GM23338 (cell line): ENCODE results near the gene PHLDB2. TPM values are rescaled to one million over a fixed set of nuclear protein-coding genes. Genes with fewer than 3 reads are reported as not detected.

Experiments used
- ATAC-seq: fragments of 200-7000 bp; cut with Tn5 transposase; 3 replicates; pipeline ENCODE4 v1.9.1; 2020
- DNase-seq: peaks from one replicate; pipeline ENCODE4 v3.0.0-alpha.2; 2015; ENCODE audit warnings: low spot score
- H2AFZ ChIP-seq: fragments of 200-600 bp; sonication (generic); 2 replicates; pipeline ENCODE4 v1.8.0; 2016; ENCODE audit warnings: antibody characterized with exemption, mild to moderate bottlenecking, moderate library complexity
- H3F3A ChIP-seq: fragments of 200-600 bp; sonication (generic); replicated peaks from 2 replicates; pipeline ENCODE4 v1.8.0; 2017; ENCODE audit warnings: antibody characterized with exemption, mixed run types, low read depth
- H3K27ac ChIP-seq: fragments of 200-600 bp; sonication (generic); 2 replicates; pipeline ENCODE4 v1.6.1; 2016; ENCODE audit warnings: low read depth
- H3K27me3 ChIP-seq: fragments of 200-600 bp; sonication (generic); 2 replicates; pipeline ENCODE4 v1.8.0; 2016; ENCODE audit warnings: mild to moderate bottlenecking, mixed run types, moderate library complexity; ENCODE audit not compliant: insufficient read depth
- H3K36me3 ChIP-seq: fragments of 200-600 bp; sonication (generic); 2 replicates; pipeline ENCODE4 v1.8.0; 2016; ENCODE audit warnings: mild to moderate bottlenecking; ENCODE audit not compliant: insufficient read depth
- H3K4me1 ChIP-seq: fragments of 200-600 bp; sonication (generic); 2 replicates; pipeline ENCODE4 v1.8.0; 2016; ENCODE audit warnings: mild to moderate bottlenecking, moderate library complexity; ENCODE audit not compliant: insufficient read depth
- H3K4me2 ChIP-seq: fragments of 200-600 bp; sonication (generic); 2 replicates; pipeline ENCODE4 v1.7.1; 2017; ENCODE audit warnings: mixed run types
- H3K4me3 ChIP-seq: fragments of 200-600 bp; sonication (generic); 2 replicates; pipeline ENCODE4 v1.6.1; 2016; ENCODE audit warnings: mixed run types
- H3K79me2 ChIP-seq: fragments of 200-600 bp; sonication (generic); replicated peaks from 2 replicates; pipeline ENCODE4 v1.8.0; 2017; ENCODE audit warnings: mild to moderate bottlenecking; ENCODE audit not compliant: insufficient read depth
- H3K9me2 ChIP-seq: fragments of 200-600 bp; sonication (generic); 2 replicates; pipeline ENCODE4 v1.8.0; 2017; ENCODE audit not compliant: insufficient read depth
- H4K20me1 ChIP-seq: fragments of 200-600 bp; sonication (generic); replicated peaks from 2 replicates; pipeline ENCODE4 v1.8.0; 2017; ENCODE audit warnings: mild to moderate bottlenecking; ENCODE audit not compliant: insufficient read depth
- H3K27ac Mint-ChIP-seq: 2 replicates; pipeline ENCODE4 v1.8.0; 2020; ENCODE audit warnings: inconsistent platforms, mild to moderate bottlenecking, moderate library complexity, mixed read lengths
- H3K27me3 Mint-ChIP-seq: 3 replicates; pipeline ENCODE4 v1.8.0; 2022; ENCODE audit warnings: low read depth, mild to moderate bottlenecking, moderate library complexity, mixed read lengths, inconsistent platforms; ENCODE audit not compliant: insufficient read depth, poor library complexity
- H3K36me3 Mint-ChIP-seq: 3 replicates; pipeline ENCODE4 v1.8.0; 2021; ENCODE audit warnings: low read depth, mild to moderate bottlenecking, inconsistent platforms, moderate library complexity, mixed read lengths
- H3K4me1 Mint-ChIP-seq: 3 replicates; pipeline ENCODE4 v1.8.0; 2020; ENCODE audit warnings: mild to moderate bottlenecking, inconsistent platforms, mixed read lengths
- H3K4me3 Mint-ChIP-seq: 3 replicates; pipeline ENCODE4 v1.8.0; 2021; ENCODE audit warnings: moderate library complexity, mild to moderate bottlenecking, inconsistent platforms, mixed read lengths
- H3K9me3 Mint-ChIP-seq: 3 replicates; pipeline ENCODE4 v1.8.0; 2020; ENCODE audit warnings: moderate library complexity, mild to moderate bottlenecking, inconsistent platforms, mixed read lengths
- CREB1 ChIP-seq: fragments of 250-450 bp; sonication (Bioruptor Pico); IDR thresholded peaks from 2 replicates; pipeline ENCODE4 v1.5.0; 2020; ENCODE audit warnings: low read depth, mild to moderate bottlenecking, moderate library complexity
- CTCF ChIP-seq, 2 experiments: fragments of 200-600 bp in 1 of 2; sonication (generic) in 1 of 2; conservative IDR thresholded peaks; 2 replicates each; pipeline versions ENCODE4 v1.5.1 to v1.6.1; 2016 to 2017; ENCODE audit warnings: antibody characterized with exemption in 2 of 2, low read depth in 2 of 2, mild to moderate bottlenecking in 2 of 2, moderate library complexity in 1 of 2
- EZH2 ChIP-seq: fragments of 200-600 bp; sonication (generic); IDR thresholded peaks from one replicate; pipeline ENCODE4 v1.8.0; 2017; ENCODE audit warnings: antibody characterized with exemption, mild to moderate bottlenecking, low read depth; ENCODE audit not compliant: unreplicated experiment
- EZH2phosphoT487 ChIP-seq: fragments of 200-600 bp; sonication (generic); IDR thresholded peaks from one replicate; pipeline ENCODE4 v1.8.1; 2018; ENCODE audit warnings: antibody characterized with exemption; ENCODE audit not compliant: unreplicated experiment
- JUNB ChIP-seq: IDR thresholded peaks from one replicate; pipeline ENCODE4 v1.6.1; 2016; ENCODE audit warnings: antibody characterized with exemption; ENCODE audit not compliant: unreplicated experiment
- NANOG ChIP-seq: IDR thresholded peaks from 2 replicates; pipeline ENCODE4 v1.6.1; 2016; ENCODE audit warnings: antibody characterized with exemption, borderline replicate concordance
- POLR2AphosphoS5 ChIP-seq: IDR thresholded peaks from 2 replicates; pipeline ENCODE4 v1.6.1; 2016; ENCODE audit warnings: antibody characterized with exemption, low read depth
- REST ChIP-seq: IDR thresholded peaks from one replicate; pipeline ENCODE4 v1.6.1; 2018; ENCODE audit warnings: antibody characterized with exemption; ENCODE audit not compliant: unreplicated experiment
- STAT1 ChIP-seq: IDR thresholded peaks from one replicate; pipeline ENCODE4 v1.6.1; 2016; ENCODE audit warnings: antibody characterized with exemption; ENCODE audit not compliant: unreplicated experiment
- ZNF114 ChIP-seq: fragments of 250-450 bp; sonication (Bioruptor Pico); IDR thresholded peaks from 2 replicates; pipeline ENCODE4 v1.5.0; 2020; ENCODE audit warnings: mild to moderate bottlenecking, moderate library complexity
- ZNF331 ChIP-seq: fragments of 250-450 bp; sonication (Bioruptor Pico); IDR thresholded peaks from 2 replicates; pipeline ENCODE4 v1.5.0; 2020; ENCODE audit warnings: low read depth, mild to moderate bottlenecking, moderate library complexity
- polyA plus RNA-seq: library from polyadenylated mRNA; unstranded; fragments of >200 nt; fragmentation: Nextera tagmentation; extraction: Ambion mirVana; gene quantifications from 2 replicates; pipeline ENCODE4 v1.2.1, GENCODE V29; 2016
- total RNA-seq: library from RNA; depleted of rRNA; stranded (reverse); fragments of >200 nt; shearing (Covaris generic); gene quantifications from 2 replicates; pipeline ENCODE4 v1.2.3, GENCODE V29; 2014
- TF ChIP-seq, protein P1 (sequence below): IDR thresholded peaks from 2 replicates; pipeline ENCODE4 v1.6.1; 2016; ENCODE audit warnings: antibody characterized with exemption
- TF ChIP-seq, protein P2 (sequence below): fragments of 250-450 bp; sonication (Bioruptor Pico); IDR thresholded peaks from 2 replicates; pipeline ENCODE4 v1.5.0; 2020; ENCODE audit warnings: mild to moderate bottlenecking, moderate library complexity

The PHLDB2 gene
- total and polyA plus RNA-seq, 2 experiments from 2014 or later: 19.5 to 33.7 TPM

DNA sequence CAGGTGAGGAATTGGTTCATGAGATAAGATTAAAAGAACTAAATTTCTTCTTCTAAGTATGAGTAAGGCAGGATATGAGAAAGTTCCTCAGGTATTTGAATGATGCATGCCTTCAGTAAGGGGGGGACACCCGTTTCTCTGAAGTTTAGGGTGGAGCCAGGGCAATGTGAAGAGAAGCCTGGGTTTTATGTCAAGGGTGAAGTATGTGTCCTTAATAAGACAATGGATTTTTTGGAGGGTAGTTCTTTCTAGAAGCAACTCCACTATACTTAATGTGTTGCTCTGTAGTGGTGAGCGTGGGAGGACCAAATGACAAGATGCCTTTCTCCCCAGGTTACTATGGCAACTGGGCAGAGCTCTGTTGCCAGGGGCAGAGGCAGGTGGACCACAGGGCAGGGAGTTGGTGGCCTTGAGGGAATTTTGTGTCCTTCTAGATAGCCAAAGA lies 44.0 kb downstream of the PHLDB2 start:
- Mint-ChIP-seq H3K4me1 (no peaks in the 10 kb centered on the region), H3K4me3 (no peak overlapping the region), H3K9me3 (peaks cover 4% of the 10 kb centered on the region; the same call in 2 of the 3 replicates), H3K27ac (no peak overlapping the region), H3K27me3 (peaks cover 4% of the 10 kb centered on the region), H3K36me3 (peaks cover 16% of the 10 kb centered on the region)
- no peaks in the 10 kb centered on the region for H3K36me3 ChIP-seq
- TF ChIP-seq CREB1 (CRISPR knock-in tag) (no peak), ZNF114 (CRISPR knock-in tag) (no peak), CTCF (conservative IDR thresholded peaks at IDR 0.05; ENCODE audit: low read depth in 2 of 2) (no peak), EZH2phosphoT487 (no peak), STAT1 (no peak), EZH2 (no peak), REST (no peak), NANOG (no peak), JUNB (no peak), ZNF331 (CRISPR knock-in tag) (no peak), POLR2AphosphoS5 (no peak)
- TF ChIP-seq, protein P1, sequence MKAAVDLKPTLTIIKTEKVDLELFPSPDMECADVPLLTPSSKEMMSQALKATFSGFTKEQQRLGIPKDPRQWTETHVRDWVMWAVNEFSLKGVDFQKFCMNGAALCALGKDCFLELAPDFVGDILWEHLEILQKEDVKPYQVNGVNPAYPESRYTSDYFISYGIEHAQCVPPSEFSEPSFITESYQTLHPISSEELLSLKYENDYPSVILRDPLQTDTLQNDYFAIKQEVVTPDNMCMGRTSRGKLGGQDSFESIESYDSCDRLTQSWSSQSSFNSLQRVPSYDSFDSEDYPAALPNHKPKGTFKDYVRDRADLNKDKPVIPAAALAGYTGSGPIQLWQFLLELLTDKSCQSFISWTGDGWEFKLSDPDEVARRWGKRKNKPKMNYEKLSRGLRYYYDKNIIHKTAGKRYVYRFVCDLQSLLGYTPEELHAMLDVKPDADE: no peak
- TF ChIP-seq, protein P2, sequence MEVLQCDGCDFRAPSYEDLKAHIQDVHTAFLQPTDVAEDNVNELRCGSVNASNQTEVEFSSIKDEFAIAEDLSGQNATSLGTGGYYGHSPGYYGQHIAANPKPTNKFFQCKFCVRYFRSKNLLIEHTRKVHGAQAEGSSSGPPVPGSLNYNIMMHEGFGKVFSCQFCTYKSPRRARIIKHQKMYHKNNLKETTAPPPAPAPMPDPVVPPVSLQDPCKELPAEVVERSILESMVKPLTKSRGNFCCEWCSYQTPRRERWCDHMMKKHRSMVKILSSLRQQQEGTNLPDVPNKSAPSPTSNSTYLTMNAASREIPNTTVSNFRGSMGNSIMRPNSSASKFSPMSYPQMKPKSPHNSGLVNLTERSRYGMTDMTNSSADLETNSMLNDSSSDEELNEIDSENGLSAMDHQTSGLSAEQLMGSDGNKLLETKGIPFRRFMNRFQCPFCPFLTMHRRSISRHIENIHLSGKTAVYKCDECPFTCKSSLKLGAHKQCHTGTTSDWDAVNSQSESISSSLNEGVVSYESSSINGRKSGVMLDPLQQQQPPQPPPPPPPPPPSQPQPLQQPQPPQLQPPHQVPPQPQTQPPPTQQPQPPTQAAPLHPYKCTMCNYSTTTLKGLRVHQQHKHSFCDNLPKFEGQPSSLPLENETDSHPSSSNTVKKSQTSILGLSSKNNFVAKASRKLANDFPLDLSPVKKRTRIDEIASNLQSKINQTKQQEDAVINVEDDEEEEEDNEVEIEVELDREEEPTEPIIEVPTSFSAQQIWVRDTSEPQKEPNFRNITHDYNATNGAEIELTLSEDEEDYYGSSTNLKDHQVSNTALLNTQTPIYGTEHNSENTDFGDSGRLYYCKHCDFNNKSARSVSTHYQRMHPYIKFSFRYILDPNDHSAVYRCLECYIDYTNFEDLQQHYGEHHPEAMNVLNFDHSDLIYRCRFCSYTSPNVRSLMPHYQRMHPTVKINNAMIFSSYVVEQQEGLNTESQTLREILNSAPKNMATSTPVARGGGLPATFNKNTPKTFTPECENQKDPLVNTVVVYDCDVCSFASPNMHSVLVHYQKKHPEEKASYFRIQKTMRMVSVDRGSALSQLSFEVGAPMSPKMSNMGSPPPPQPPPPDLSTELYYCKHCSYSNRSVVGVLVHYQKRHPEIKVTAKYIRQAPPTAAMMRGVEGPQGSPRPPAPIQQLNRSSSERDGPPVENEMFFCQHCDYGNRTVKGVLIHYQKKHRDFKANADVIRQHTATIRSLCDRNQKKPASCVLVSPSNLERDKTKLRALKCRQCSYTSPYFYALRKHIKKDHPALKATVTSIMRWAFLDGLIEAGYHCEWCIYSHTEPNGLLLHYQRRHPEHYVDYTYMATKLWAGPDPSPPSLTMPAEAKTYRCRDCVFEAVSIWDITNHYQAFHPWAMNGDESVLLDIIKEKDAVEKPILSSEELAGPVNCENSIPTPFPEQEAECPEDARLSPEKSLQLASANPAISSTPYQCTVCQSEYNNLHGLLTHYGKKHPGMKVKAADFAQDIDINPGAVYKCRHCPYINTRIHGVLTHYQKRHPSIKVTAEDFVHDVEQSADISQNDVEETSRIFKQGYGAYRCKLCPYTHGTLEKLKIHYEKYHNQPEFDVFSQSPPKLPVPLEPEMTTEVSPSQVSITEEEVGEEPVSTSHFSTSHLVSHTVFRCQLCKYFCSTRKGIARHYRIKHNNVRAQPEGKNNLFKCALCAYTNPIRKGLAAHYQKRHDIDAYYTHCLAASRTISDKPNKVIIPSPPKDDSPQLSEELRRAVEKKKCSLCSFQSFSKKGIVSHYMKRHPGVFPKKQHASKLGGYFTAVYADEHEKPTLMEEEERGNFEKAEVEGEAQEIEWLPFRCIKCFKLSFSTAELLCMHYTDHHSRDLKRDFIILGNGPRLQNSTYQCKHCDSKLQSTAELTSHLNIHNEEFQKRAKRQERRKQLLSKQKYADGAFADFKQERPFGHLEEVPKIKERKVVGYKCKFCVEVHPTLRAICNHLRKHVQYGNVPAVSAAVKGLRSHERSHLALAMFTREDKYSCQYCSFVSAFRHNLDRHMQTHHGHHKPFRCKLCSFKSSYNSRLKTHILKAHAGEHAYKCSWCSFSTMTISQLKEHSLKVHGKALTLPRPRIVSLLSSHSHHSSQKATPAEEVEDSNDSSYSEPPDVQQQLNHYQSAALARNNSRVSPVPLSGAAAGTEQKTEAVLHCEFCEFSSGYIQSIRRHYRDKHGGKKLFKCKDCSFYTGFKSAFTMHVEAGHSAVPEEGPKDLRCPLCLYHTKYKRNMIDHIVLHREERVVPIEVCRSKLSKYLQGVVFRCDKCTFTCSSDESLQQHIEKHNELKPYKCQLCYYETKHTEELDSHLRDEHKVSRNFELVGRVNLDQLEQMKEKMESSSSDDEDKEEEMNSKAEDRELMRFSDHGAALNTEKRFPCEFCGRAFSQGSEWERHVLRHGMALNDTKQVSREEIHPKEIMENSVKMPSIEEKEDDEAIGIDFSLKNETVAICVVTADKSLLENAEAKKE (CRISPR knock-in tag): no peak
- H3K27me3 ChIP-seq: no peaks in the 10 kb centered on the region
- no peaks in the 10 kb centered on the region for H3K9me2 ChIP-seq
- DNase-seq: peak; percentile 43
- H3K4me1 ChIP-seq: no peaks in the 10 kb centered on the region
- 0 out of 2 replicates have a peak, but pooled peaks cover 3% of the 10 kb centered on the region for H3K79me2 ChIP-seq
- no peaks in the 10 kb centered on the region for H3F3A ChIP-seq
- H3K27ac ChIP-seq: no peak overlapping the region
- H3K4me2 ChIP-seq: no peak overlapping the region
- no peak for ATAC-seq
- H2AFZ ChIP-seq: no peak overlapping the region
- no peak overlapping the region for H3K4me3 ChIP-seq
- H4K20me1 ChIP-seq: peaks cover 3% of the 10 kb centered on the region; the same call in 1 of the 2 replicates
